H9 (cell line): ENCODE results near the gene ZNF611. TPM values are rescaled to one million over a fixed set of nuclear protein-coding genes. Genes with fewer than 3 reads are reported as not detected.
"Not testable (repeated sequence)": the region's sequence is repeated elsewhere in the genome, so short reads cannot be mapped to it uniquely, and the experiment has no call there.

Source experiments
- DNase-seq: peaks from one replicate; pipeline ENCODE4 v3.0.0-alpha.2; 2017
- H2AFZ ChIP-seq: one replicate; pipeline ENCODE4 v1.6.1; 2013; ENCODE audit warnings: mild to moderate bottlenecking, low read length, control low read depth, moderate library complexity
- H2AK5ac ChIP-seq: 2 replicates; pipeline ENCODE4 v1.6.1; 2013; ENCODE audit warnings: low read length, control low read depth, mixed read lengths; ENCODE audit not compliant: insufficient read length
- H2BK120ac ChIP-seq: one replicate; pipeline ENCODE4 v1.6.1; 2013; ENCODE audit warnings: low read depth, mild to moderate bottlenecking, low read length, control low read depth, inconsistent platforms; ENCODE audit not compliant: poor library complexity, severe bottlenecking
- H2BK12ac ChIP-seq: 2 replicates; pipeline ENCODE4 v1.6.1; 2013; ENCODE audit warnings: low read length, control low read depth, mixed read lengths, low read depth; ENCODE audit not compliant: insufficient read length
- H2BK15ac ChIP-seq: 2 replicates; pipeline ENCODE4 v1.6.1; 2013; ENCODE audit warnings: low read depth, low read length, control low read depth
- H2BK20ac ChIP-seq: one replicate; pipeline ENCODE4 v1.6.1; 2013; ENCODE audit warnings: low read depth, mild to moderate bottlenecking, low read length, control low read depth, inconsistent platforms; ENCODE audit not compliant: poor library complexity, severe bottlenecking
- H2BK5ac ChIP-seq: 2 replicates; pipeline ENCODE4 v1.6.1; 2013; ENCODE audit warnings: low read length, control low read depth, mixed read lengths; ENCODE audit not compliant: insufficient read length
- H3K14ac ChIP-seq: 2 replicates; pipeline ENCODE4 v1.6.1; 2013; ENCODE audit warnings: low read length, control low read depth; ENCODE audit not compliant: insufficient read depth
- H3K18ac ChIP-seq: 2 replicates; pipeline ENCODE4 v1.6.1; 2013; ENCODE audit warnings: low read depth, mild to moderate bottlenecking, mixed read lengths, low read length, control low read depth; ENCODE audit not compliant: insufficient read length
- H3K23ac ChIP-seq: 2 replicates; pipeline ENCODE4 v1.6.1; 2013; ENCODE audit warnings: low read length, control low read depth, mixed read lengths, low read depth; ENCODE audit not compliant: insufficient read length
- H3K23me2 ChIP-seq: 2 replicates; pipeline ENCODE4 v1.6.1; 2013; ENCODE audit warnings: low read depth, mild to moderate bottlenecking, mixed read lengths, low read length, control low read depth; ENCODE audit not compliant: insufficient read length, poor library complexity, severe bottlenecking
- H3K27ac ChIP-seq: 2 replicates; pipeline ENCODE4 v1.5.1; 2013; ENCODE audit warnings: low read length, control low read depth, mixed read lengths, low read depth; ENCODE audit not compliant: insufficient read length
- H3K27me3 ChIP-seq: 2 replicates; pipeline ENCODE4 v1.6.1; 2013; ENCODE audit warnings: low read length, control low read depth, inconsistent platforms; ENCODE audit not compliant: insufficient read depth
- H3K4ac ChIP-seq: 2 replicates; pipeline ENCODE4 v1.6.1; 2013; ENCODE audit warnings: low read depth, mild to moderate bottlenecking, control low read depth, inconsistent platforms, low read length, moderate library complexity
- H3K4me1 ChIP-seq: 2 replicates; pipeline ENCODE4 v1.6.1; 2013; ENCODE audit warnings: low read length, control low read depth, inconsistent platforms; ENCODE audit not compliant: insufficient read depth
- H3K4me2 ChIP-seq: 2 replicates; pipeline ENCODE4 v1.6.1; 2013; ENCODE audit warnings: low read length, control low read depth, mixed read lengths; ENCODE audit not compliant: insufficient read length, insufficient read depth
- H3K56ac ChIP-seq: 2 replicates; pipeline ENCODE4 v1.6.1; 2013; ENCODE audit warnings: low read depth, mild to moderate bottlenecking, mixed read lengths, low read length, control low read depth; ENCODE audit not compliant: insufficient read length
- H3K79me1 ChIP-seq: 2 replicates; pipeline ENCODE4 v1.6.1; 2013; ENCODE audit warnings: low read depth, mild to moderate bottlenecking, moderate library complexity, low read length, control low read depth, inconsistent platforms; ENCODE audit not compliant: insufficient read depth, poor library complexity, severe bottlenecking
- H3K79me2 ChIP-seq: 2 replicates; pipeline ENCODE4 v1.6.1; 2013; ENCODE audit warnings: low read length, control low read depth, inconsistent platforms; ENCODE audit not compliant: insufficient read depth
- H3K9ac ChIP-seq: 2 replicates; pipeline ENCODE4 v1.6.1; 2013; ENCODE audit warnings: low read length, control low read depth, mixed read lengths; ENCODE audit not compliant: insufficient read length; ENCODE audit errors: extremely low read depth
- H3K9me3 ChIP-seq: one replicate; pipeline ENCODE4 v1.6.1; 2013; ENCODE audit warnings: low read depth, low read length, inconsistent platforms; ENCODE audit not compliant: control insufficient read depth
- H3T11ph ChIP-seq: one replicate; pipeline ENCODE4 v1.6.1; 2013; ENCODE audit warnings: mild to moderate bottlenecking, low read length, control low read depth, inconsistent platforms
- H4K20me1 ChIP-seq: one replicate; pipeline ENCODE4 v1.6.1; 2013; ENCODE audit not compliant: control insufficient read depth, insufficient read length, insufficient read depth
- H4K5ac ChIP-seq: 2 replicates; pipeline ENCODE4 v1.6.1; 2013; ENCODE audit warnings: low read depth, mild to moderate bottlenecking, mixed read lengths, low read length, control low read depth; ENCODE audit not compliant: insufficient read length
- H4K8ac ChIP-seq: replicated peaks from 2 replicates; pipeline ENCODE4 v1.6.1; 2013; ENCODE audit warnings: low read length, control low read depth, mixed read lengths, low read depth; ENCODE audit not compliant: insufficient read length
- H4K91ac ChIP-seq: 2 replicates; pipeline ENCODE4 v1.6.1; 2013; ENCODE audit warnings: low read depth, mild to moderate bottlenecking, moderate library complexity, mixed read lengths, low read length, control low read depth; ENCODE audit not compliant: insufficient read length
- H3K27ac Mint-ChIP-seq, 3 experiments: 2 replicates in 2 of 3; 3 replicates in 1 of 3; pipeline ENCODE4 v1.8.0; 2020 to 2021; ENCODE audit warnings: mixed read lengths in 3 of 3, mild to moderate bottlenecking in 1 of 3, moderate library complexity in 1 of 3
- H3K27me3 Mint-ChIP-seq: 2 replicates; pipeline ENCODE4 v1.8.0; 2021; ENCODE audit warnings: low read depth, mild to moderate bottlenecking, moderate library complexity, mixed read lengths
- H3K36me3 Mint-ChIP-seq, 3 experiments: 2 replicates in 2 of 3; 3 replicates in 1 of 3; pipeline ENCODE4 v1.8.0; 2020 to 2021; ENCODE audit warnings: low read depth in 3 of 3, mixed read lengths in 3 of 3; ENCODE audit not compliant: insufficient read depth in 1 of 3
- H3K4me1 Mint-ChIP-seq, 2 experiments: 2 replicates each; pipeline ENCODE4 v1.8.0; 2020; ENCODE audit warnings: mixed read lengths in 2 of 2
- H3K4me3 Mint-ChIP-seq, 2 experiments: 2 replicates in 1 of 2; 3 replicates in 1 of 2; pipeline ENCODE4 v1.8.0; 2020 to 2021; ENCODE audit warnings: mild to moderate bottlenecking in 2 of 2, mixed read lengths in 2 of 2, moderate library complexity in 1 of 2
- H3K9me3 Mint-ChIP-seq, 2 experiments: 2 replicates in 1 of 2; 3 replicates in 1 of 2; pipeline ENCODE4 v1.8.0; 2020; ENCODE audit warnings: mild to moderate bottlenecking in 2 of 2, mixed read lengths in 2 of 2, moderate library complexity in 1 of 2
- WGBS: extraction: QIAGEN DNeasy Blood & Tissue Kit; methylation state at CpG from one replicate; pipeline ENCODE4 v1.1.7; 2013; ENCODE audit warnings: missing lambda C conversion rate, low lambda C conversion rate, mixed read lengths; ENCODE audit not compliant: insufficient read length; ENCODE audit errors: extremely low coverage; 5-methylcytosine and 5-hydroxymethylcytosine counted together
- total RNA-seq: library from RNA; stranded (reverse); gene quantifications from 2 replicates; pipeline ENCODE4 v1.2.1, GENCODE V29; 2021
- TF ChIP-seq, protein P1 (sequence below): fragments of 200-600 bp; sonication (generic); conservative IDR thresholded peaks from 3 replicates; pipeline ENCODE4 v1.8.0; 2021; ENCODE audit warnings: antibody characterized with exemption, mild to moderate bottlenecking

Gene ZNF611
- total RNA-seq, 1 experiment from 2014 or later: 25.6 TPM

DNA sequence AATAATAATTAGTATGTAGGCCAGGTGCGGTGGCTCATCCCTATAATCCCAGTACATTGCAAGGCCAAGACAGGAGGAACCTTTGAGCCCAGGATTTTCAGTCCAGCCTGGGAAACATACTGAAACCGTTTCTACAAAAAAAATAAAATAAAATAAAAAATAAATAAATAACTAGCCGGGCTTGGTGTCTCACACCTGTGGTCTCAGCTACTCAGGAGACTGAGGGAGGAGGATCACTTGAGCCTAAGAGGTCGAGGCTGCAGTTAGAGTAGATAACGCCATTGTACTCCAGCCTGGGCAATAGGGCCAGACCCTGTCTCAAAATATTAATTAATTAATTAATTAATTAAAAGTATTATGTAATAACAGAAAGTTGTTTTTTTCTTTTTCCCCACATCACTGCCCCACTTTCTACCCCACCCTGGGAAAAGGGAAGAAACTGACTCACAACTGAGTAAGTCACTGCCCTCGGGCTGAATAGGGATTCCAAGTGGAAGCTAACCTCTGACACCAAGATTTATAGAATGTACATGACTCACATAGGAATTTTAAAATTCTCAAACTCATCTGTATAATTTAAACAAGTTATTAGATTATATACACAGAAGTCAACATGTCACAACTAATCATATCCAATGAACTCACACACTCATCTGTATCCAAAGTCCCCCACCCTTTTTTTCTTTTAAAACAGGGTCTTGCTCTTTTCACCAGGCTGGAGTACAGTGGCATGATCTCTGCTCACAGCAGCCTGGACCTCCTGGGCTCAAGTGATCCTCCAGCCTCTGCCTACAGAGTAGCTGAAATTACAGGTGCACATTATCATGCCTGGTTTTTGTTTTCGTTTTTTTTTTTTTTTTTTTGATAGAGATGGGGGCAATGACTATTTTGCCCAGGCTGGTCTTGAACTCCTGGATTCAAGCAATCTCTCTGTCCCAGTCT lies 12.5 kb downstream of the ZNF611 start:
- no peak overlapping the region for H2AFZ ChIP-seq
- TF ChIP-seq, protein P1, sequence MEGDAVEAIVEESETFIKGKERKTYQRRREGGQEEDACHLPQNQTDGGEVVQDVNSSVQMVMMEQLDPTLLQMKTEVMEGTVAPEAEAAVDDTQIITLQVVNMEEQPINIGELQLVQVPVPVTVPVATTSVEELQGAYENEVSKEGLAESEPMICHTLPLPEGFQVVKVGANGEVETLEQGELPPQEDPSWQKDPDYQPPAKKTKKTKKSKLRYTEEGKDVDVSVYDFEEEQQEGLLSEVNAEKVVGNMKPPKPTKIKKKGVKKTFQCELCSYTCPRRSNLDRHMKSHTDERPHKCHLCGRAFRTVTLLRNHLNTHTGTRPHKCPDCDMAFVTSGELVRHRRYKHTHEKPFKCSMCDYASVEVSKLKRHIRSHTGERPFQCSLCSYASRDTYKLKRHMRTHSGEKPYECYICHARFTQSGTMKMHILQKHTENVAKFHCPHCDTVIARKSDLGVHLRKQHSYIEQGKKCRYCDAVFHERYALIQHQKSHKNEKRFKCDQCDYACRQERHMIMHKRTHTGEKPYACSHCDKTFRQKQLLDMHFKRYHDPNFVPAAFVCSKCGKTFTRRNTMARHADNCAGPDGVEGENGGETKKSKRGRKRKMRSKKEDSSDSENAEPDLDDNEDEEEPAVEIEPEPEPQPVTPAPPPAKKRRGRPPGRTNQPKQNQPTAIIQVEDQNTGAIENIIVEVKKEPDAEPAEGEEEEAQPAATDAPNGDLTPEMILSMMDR: no peak

DNA sequence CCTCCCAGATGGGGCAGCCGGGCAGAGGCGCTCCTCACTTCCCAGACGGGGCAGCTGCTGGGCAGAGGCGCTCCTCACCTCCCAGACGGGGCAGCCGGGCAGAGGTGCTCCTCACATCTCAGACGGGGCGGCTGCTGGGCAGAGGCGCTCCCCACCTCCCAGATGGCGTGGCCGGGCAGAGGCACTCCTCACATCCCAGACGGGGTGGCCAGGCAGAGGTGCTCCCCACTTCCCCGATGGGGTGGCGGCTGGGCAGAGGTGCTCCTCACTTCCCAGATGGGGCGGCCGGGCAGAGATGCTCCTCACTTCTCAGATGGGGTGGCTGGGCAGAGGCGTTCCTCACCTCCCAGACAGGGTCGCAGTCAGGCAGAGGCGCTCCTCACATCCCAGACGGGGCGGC lies 14.3 kb downstream of the ZNF611 start:
- not testable (repeated sequence) for H3K4me3 Mint-ChIP-seq, H3K9me3 ChIP-seq, H4K20me1 ChIP-seq, H3K27me3 ChIP-seq, H2BK120ac ChIP-seq, H2AK5ac ChIP-seq, H2BK15ac ChIP-seq, H3K14ac ChIP-seq, H3K9ac ChIP-seq, DNase-seq, H4K8ac ChIP-seq, H3K4me1 ChIP-seq, H3K23ac ChIP-seq, H3K79me1 ChIP-seq, H3K4me2 ChIP-seq, H2BK12ac ChIP-seq, H3K56ac ChIP-seq, H2BK5ac ChIP-seq, H3K4ac ChIP-seq, H2AFZ ChIP-seq, H3T11ph ChIP-seq, H3K27ac Mint-ChIP-seq, H3K27ac ChIP-seq, H4K91ac ChIP-seq, H4K5ac ChIP-seq, H3K79me2 ChIP-seq, H2BK20ac ChIP-seq, H3K23me2 ChIP-seq, H3K18ac ChIP-seq
- Mint-ChIP-seq H3K36me3 (peaks cover 49 to 65% (median 53%) of the 10 kb centered on the region in 3 experiments), H3K4me1 (peaks cover 24 to 29% of the 10 kb centered on the region in 2 experiments), H3K27me3 (peaks cover 45% of the 10 kb centered on the region), H3K9me3 (peaks cover 28 to 41% of the 10 kb centered on the region in 2 experiments)
- no CpG with 5 or more reads among the region's 21 CpGs for WGBS

More for the DNA sequence above, 12.5 kb downstream of the ZNF611 start:
- Histone ChIP-seq H3K9me3 (no peaks in the 10 kb centered on the region), H3K9ac (no peak overlapping the region), H4K91ac (no peak overlapping the region), H3K79me1 (no peaks in the 10 kb centered on the region), H3K18ac (no peak overlapping the region), H2AK5ac (no peak overlapping the region), H4K5ac (no peak overlapping the region), H3K27me3 (no peaks in the 10 kb centered on the region; the same call in 1 of the 2 replicates), H3T11ph (no peak overlapping the region), H2BK5ac (no peak overlapping the region), H3K23me2 (no peaks in the 10 kb centered on the region), H3K4me1 (peaks cover under 1% of the 10 kb centered on the region; the same call in 1 of the 2 replicates), H4K20me1 (no peaks in the 10 kb centered on the region), H4K8ac (no peak overlapping the region), H3K27ac (no peak overlapping the region), H2BK15ac (no peak overlapping the region), H2BK12ac (no peak overlapping the region), H3K23ac (no peak overlapping the region), H3K79me2 (no peaks in the 10 kb centered on the region), H2BK120ac (no peak overlapping the region), H3K4ac (no peak overlapping the region), H2BK20ac (no peak overlapping the region), H3K4me2 (no peak overlapping the region), H3K56ac (no peak overlapping the region), H3K14ac (no peak overlapping the region)
- Mint-ChIP-seq H3K36me3 (peaks cover 46 to 66% (median 59%) of the 10 kb centered on the region in 3 experiments), H3K4me3 (no peak overlapping the region), H3K4me1 (peaks cover 6 to 11% of the 10 kb centered on the region in 2 experiments), H3K27ac (no peak overlapping the region), H3K9me3 (peaks cover 28 to 41% of the 10 kb centered on the region in 2 experiments), H3K27me3 (peaks cover 31% of the 10 kb centered on the region)
- WGBS: no CpG with 5 or more reads among the region's 7 CpGs
- no peak for DNase-seq
